GM19455 (cell line): ENCODE results near the gene ARNT2.

Experiments used
- ATAC-seq: cut with Tn5 transposase; IDR thresholded peaks from one replicate; pipeline ENCODE4 v1.9.1; 2021; ENCODE audit not compliant: unreplicated experiment

The ARNT2 gene

GRCh38 chr15:80550219-80550907, 146.2 kb downstream of the ARNT2 start:
- no peak for ATAC-seq

DNA sequence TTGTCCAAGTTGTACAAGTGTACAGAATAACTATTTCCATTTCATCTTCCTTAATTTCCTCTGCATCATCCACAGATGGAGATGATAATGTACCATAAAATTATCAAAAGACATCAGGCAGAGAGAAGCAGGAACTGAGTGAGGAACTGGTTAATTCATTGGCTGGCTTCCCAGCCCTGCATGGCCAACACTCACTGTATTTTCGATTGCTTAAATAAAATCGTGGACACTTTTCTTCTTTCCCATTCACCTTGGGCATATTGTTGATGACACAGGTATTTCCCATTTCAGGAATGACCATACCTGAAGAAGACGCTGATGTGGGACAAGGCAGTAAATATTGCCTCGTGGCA, 146.7 kb downstream of the ARNT2 start:
- ATAC-seq: no peak

DNA sequence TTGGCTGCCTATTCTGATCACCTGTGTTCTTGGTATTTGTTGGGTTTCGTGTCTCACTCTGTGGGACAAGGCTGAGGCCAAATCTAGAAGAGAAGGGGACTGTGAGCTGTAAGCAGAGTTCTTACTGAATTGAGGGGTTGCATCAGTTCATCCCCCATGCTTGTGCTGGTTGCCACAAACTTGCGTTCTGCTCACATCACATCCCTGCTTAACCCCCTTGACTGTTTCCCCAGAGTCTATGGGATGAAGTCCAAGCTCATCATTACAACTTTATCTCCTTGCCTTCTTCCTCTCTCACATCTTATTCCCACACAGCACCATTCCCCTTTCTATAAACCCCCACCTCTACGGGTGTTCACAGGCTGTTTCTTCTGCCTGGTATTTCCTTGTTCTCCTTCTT, 147.2 kb downstream of the ARNT2 start:
- ATAC-seq: no peak

- no peak for ATAC-seq
Measured at GRCh38 chr15:80554560-80554959, 150.4 kb downstream of the ARNT2 start.

GRCh38 chr15:80556694-80557367, 152.6 kb downstream of the ARNT2 start:
- ATAC-seq: no peak

- no peak for ATAC-seq
Measured at GRCh38 chr15:80557441-80558234, 153.5 kb downstream of the ARNT2 start.

- no peak for ATAC-seq
Measured at GRCh38 chr15:80558631-80559319, 154.6 kb downstream of the ARNT2 start.

DNA sequence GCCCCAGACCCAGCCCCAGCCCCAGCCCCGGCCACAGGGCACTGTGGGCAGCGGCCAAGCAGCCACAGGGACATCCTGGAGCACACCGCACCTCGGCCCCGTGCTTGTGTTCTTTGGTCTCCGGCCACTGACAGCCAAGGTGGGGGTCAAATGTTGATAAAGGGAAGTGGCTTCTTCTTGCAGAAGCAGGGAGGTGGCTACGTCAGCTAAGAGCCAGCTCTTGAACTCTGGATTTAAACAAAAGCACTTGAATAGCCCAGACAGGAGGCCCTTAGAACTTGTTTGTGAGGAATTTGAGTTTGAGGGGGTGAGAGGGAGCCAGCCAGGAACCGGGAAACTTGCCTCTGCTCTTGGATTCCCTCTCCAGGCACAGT, 155.1 kb downstream of the ARNT2 start:
- no peak for ATAC-seq

DNA sequence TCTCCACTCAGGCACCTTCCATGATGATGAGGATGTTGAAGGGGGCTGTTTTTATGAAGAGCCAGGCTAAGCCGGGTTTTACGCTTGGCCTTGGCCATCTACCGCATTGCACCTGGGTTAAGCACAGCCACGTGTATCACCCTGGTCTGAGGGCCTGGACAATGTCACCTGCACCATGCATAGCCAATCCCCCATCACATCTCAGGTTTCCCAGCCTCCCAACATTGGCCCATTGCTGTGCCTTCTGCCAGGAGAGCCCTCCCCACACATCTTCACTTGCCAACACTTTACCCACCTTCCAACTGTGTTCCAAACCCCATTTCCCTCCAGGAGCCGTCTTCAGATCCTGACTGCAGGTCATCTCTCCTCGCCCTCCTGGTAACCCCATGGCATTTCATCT, 155.6 kb downstream of the ARNT2 start:
- ATAC-seq: no peak

DNA sequence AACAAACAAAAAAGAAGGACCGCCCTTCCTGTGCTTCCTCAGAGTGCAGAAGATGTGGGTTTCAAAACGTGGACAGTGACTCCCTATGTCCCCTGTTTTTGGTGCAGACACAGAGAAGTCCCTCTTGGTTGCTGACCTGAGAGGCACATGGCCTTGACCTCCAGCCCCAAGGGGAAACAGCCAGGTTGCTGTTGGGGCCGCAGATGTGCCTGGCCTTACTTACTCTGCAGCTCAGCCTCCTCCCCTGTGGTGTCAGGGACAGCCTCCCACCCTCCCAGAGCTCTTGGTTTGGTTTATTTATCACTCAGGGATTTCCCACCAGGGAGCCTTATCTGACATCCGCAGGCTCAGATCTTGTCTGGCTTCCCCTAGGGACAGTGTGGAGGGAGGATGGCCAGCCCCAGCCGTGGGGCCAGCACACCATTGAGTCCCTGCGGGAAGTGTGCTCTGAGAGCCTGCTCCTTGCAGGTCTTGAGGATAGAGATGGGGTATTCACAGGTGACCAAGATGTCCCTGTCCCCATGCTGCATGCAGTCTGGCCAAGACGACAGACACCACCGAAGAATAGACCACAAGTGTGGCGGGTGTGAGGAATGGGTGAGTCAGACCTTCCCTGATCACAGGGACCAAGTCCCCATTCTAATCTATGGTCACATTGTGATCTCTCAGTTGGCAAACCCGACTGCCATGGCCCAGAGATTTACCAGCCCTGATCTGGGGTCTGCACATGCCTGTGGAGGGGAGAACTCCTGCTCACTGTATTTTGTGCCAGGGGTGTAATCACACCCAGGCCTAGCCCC, 156.6 kb downstream of the ARNT2 start:
- ATAC-seq: no peak

DNA sequence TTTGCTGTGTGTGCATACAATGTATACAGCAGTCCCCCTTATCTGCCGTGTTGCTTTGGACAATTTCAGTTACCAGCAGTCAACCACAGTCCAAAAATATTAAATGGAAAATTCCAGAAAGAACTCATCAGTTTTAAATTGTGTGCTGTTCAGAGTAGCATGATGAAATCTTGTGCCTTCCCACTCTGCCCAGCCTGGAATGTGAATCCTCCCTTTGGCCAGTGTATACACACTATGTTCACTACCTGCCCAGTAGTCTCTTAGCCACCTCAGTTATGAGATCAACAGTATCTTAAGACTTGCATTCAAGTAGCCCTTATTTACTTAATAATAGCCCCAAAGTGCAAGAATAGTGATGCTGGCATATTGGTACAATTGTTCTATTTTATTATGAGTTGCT, 157.3 kb downstream of the ARNT2 start:
- ATAC-seq: no peak

DNA sequence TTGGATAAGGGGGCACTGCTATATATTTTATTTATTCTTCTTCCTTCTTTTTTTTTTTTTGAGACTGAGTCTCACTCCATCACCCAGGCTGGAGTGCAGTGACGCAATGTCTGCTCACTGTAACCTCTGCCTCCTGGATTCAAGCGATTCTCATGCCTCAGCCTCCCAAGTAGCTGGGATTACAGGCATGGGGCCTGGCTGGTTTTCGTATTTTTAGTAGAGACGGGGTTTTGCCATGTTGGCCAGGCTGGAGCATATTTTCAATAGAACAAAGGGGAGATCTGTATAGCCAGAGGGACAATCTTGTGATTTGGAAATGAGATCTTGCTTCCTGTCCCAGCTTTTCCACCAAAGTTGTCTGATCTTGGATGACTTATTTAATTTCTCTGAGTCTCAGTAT, 157.9 kb downstream of the ARNT2 start:
- no peak for ATAC-seq

- no peak for ATAC-seq
Measured at GRCh38 chr15:80562846-80563245, 158.7 kb downstream of the ARNT2 start.

DNA sequence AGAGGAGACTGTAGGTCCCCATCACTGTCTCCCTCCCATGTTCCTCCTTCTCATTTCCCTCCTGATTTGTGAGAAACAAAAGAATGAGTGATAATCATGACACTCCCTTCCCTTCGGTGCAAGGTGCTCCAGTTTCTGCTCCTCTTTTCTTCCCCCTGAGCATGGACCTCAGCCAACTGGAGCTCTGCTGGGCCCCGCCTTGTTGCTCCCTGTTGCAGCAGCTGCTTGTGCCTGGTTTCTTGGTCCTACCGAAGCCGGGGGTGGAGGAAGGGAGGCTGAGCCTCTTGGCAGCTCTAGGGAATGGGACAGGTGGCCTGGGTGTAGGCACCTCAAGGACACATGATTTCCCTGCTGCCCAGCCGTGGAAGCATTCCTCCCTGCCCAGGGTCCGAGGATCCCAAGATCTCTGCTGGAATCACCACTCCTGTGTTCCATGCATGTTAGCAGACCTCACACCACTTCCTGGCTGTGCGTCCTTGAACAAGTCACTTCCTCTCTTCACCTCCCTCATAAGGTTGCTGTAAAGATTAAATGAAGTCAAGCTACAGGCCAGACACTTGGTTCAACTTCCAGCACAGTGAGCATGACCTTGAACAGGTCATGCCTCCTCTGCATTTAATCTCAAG, 159.3 kb downstream of the ARNT2 start:
- no peak for ATAC-seq

- ATAC-seq: no peak
Measured at GRCh38 chr15:80564056-80564455, 159.9 kb downstream of the ARNT2 start.

DNA sequence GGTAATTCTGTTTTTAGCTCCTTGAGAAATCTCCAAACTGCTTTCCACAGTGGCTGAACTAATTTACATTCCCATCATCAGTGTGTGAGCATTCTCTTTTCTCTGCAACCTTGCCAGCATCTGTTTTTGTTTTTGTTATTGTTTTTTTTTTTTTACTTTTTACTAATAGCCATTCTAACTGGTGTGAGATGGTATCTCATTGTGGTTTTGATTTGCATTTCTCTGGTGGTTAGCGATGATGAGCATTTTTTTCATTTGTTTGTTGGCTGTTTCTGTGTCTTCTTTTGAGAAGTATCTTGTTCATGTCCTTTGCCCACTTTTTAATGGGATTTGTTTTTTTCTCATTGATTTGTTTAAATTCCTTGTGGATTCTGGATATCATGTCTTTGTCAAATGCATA, 161.2 kb downstream of the ARNT2 start:
- no peak for ATAC-seq

DNA sequence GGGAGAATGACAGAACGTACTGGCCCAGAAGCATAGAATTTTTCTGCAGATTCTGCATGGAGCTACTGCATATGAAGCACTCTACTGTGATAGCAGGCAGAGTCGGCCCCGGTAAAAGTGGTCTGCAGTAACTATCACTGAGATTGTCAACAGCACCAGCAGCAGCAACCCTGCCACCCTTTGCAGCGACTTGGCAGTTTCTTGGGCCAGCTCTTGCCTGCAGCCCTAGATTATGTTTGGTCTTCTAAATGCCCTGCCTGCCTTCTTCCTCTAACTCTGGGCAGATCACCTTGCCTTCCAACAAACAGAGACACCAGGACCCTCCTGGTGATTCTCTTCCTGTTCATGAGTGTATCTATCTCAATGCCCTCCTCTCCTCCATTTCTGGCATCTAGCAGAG, 161.8 kb downstream of the ARNT2 start:
- no peak for ATAC-seq

GRCh38 chr15:80567721-80568157, 163.6 kb downstream of the ARNT2 start:
- no peak for ATAC-seq

DNA sequence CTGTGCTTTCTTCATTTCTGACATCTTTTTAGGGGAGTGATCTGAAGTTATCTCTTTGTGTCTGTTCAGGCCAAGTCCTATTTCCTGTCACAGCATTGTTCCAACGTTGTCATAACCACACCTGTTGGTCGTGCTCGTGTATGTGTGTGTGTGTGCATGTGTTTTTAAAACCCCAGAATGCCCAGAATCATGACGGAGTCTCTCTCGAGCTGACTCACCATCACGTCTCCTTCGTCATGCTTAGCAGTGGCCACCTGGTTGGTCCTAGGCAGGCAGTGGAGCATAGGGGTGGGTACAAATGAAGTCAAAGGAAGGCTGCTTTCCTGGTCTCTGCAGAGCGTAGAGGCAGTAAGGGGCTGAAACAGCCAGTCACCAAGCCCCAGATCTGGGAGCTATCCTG, 164.1 kb downstream of the ARNT2 start:
- ATAC-seq: no peak

GRCh38 chr15:80568876-80569605, 164.9 kb downstream of the ARNT2 start:
- no peak for ATAC-seq
